Muscle of leg (tissue), 11 donors: ENCODE measurements around the gene C1orf159. TPM values are rescaled to one million over a fixed set of nuclear protein-coding genes. Genes with fewer than 3 reads are reported as not detected.

Experiments
- DNase-seq: peaks from one replicate; pipeline ENCODE4 v3.0.0; 2013
- H3K27ac ChIP-seq: one replicate; pipeline ENCODE4 v1.5.1; 2013; ENCODE audit warnings: mild to moderate bottlenecking, low read length, control low read depth
- H3K27me3 ChIP-seq: one replicate; pipeline ENCODE4 v1.6.1; 2013; ENCODE audit warnings: low read length; ENCODE audit not compliant: control insufficient read depth, insufficient read depth
- H3K36me3 ChIP-seq: one replicate; pipeline ENCODE4 v1.6.1; 2013; ENCODE audit warnings: low read length; ENCODE audit not compliant: control insufficient read depth, insufficient read depth
- H3K4me1 ChIP-seq: one replicate; pipeline ENCODE4 v1.6.1; 2013; ENCODE audit warnings: low read length; ENCODE audit not compliant: control insufficient read depth, insufficient read depth
- H3K4me3 ChIP-seq: one replicate; pipeline ENCODE4 v1.5.1; 2013; ENCODE audit warnings: low read length, control low read depth
- H3K9me3 ChIP-seq: replicated peaks from 2 replicates; pipeline ENCODE4 v1.6.1; 2013; ENCODE audit warnings: low read depth, low read length; ENCODE audit not compliant: control insufficient read depth
- WGBS: methylation state at CpG from one replicate; pipeline ENCODE4 v1.1.5; 2013; ENCODE audit warnings: missing lambda C conversion rate; ENCODE audit not compliant: insufficient coverage; 5-methylcytosine and 5-hydroxymethylcytosine counted together
- polyA plus RNA-seq, 8 donors: library from polyadenylated mRNA; unstranded; fragments of 120-200 nt; gene quantifications; one replicate each; pipeline versions ENCODE4 v1.2.1 to v1.2.3, GENCODE V29; 2013; ENCODE audit warnings: inconsistent platforms in 1 of 8, low replicate concordance in 1 of 8; ENCODE audit not compliant: insufficient read length in 8 of 8, insufficient read depth in 1 of 8
- total RNA-seq: library from RNA; stranded (reverse); fragments of 120-200 nt; gene quantifications from one replicate; pipeline ENCODE4 v1.2.4, GENCODE V29; 2013

C1orf159 gene
- total and polyA plus RNA-seq, 9 donors, result 4.5 to 8.4 (median 6.1) TPM

DNA sequence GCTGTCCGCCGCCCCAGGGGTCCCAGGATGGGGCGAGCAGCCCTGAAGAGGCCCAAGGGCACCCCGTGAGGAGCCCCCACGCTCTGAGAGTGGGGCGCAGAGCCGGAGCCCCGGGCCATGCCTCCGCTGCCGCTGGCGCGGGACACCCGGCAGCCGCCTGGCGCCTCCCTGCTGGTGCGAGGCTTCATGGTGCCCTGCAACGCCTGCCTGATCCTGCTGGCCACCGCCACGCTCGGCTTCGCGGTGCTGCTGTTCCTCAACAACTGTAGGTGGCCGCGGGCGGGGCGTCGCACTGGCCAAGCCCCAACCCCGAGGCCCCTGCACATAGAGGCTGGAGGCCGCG lies 81.5 kb downstream of the C1orf159 start:
- Histone ChIP-seq H3K4me3 (no peak overlapping the region), H3K27me3 (peaks cover 49% of the 10 kb centered on the region), H3K27ac (no peak overlapping the region), H3K36me3 (peaks cover 4% of the 10 kb centered on the region), H3K4me1 (peaks cover 37% of the 10 kb centered on the region), H3K9me3 (no peaks in the 10 kb centered on the region)
- WGBS, result 26% methylated on average over 27 of the region's 30 CpGs
- no peak for DNase-seq

DNA sequence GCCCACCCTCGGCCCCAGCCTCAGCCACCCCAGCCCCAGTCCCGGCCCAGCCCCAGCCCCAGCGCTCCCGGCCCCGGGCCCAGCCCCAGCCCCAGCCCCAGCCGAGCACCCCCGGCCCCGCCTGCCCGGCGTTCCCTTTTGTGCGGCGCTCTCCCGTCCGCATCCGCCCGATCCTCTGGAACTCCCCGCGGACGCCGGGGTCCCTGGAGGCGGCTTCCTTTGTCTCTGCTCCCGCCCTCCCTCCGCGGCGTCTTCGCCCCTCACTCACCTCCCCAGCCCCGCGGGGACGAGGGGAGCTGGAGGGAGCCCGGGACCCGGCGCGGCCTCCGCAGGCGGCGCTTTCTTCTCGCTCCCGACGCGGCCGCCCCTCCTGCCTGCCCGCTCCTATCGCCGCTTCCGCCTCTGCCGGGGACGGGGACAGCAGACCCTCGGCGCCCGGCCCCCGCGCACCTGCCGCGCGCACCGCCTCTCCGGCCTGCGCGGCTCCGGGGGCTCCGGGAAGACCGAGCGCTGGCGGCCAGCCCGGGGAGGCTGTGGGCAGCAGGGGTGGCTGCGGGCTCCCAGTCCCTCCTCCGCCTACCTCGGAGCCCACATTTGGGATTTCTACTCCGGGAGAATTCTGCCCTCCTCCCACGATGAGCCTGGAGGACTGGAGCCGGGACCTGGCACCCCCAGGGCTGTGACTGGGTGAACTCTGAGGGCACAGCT lies 82.0 kb downstream of the C1orf159 start:
- Histone ChIP-seq H3K4me1 (peaks cover 33% of the 10 kb centered on the region), H3K36me3 (peaks cover 4% of the 10 kb centered on the region), H3K9me3 (no peaks in the 10 kb centered on the region), H3K4me3 (no peak overlapping the region), H3K27me3 (peaks cover 44% of the 10 kb centered on the region), H3K27ac (no peak overlapping the region)
- no peak for DNase-seq
- under 1% methylated on average over 68 of the region's 71 CpGs for WGBS

DNA sequence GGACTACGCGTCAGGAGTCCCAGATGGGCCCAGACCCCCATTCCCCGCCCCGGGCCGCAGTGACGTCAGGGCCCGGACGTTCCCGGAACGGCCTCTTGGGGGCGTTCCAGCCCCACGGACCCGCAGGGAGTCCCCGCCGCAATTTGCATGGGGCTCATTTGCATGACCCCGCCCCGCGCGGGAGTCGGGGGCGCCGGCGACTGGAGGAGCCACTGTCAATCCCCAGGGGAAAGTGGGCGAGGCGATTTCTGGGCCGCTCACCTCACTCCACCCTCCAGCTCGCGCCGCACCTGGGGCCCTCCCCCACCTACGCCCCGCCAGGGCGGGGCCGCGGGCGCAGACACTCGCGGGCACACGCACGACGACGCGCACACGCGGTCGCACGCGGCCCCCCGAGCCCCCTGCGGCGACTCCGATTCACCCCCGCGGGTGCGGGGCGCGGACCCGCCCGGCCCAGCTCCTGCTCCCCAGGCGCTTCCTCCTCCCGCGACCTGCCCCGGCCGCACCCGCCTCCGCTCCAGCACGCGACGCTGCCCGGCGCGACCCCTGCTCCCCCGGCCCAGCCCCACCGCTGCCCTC lies 82.8 kb downstream of the C1orf159 start:
- DNase-seq, result peak; percentile 82
- Histone ChIP-seq H3K4me1 (peaks cover 33% of the 10 kb centered on the region), H3K27ac (no peak overlapping the region), H3K36me3 (peaks cover 4% of the 10 kb centered on the region), H3K4me3 (peak overlapping the region; percentile 26), H3K9me3 (no peaks in the 10 kb centered on the region), H3K27me3 (peaks cover 36% of the 10 kb centered on the region)
- WGBS, result 0% methylated on average over 72 of the region's 73 CpGs

DNA sequence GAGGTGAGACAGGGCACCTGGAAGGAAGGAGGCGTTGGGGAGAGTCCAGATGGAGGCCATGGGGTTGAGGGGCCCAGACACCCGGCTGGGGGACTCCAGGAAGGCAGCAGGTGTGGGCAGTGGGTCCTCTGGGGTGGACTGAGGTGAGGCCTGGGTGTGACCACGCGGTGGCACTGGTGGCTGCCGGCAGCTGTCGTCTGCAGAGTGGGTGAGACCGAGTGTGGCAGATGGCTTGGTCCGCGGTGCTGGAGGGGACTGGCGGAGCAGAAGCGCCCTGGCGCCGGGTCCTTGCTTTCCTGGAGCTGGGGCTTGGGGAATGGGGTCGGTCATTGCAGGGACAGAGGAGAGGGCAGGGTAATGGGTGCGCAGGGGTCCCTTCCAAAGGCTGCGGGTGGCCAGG lies 83.5 kb downstream of the C1orf159 start:
- WGBS, result 23% methylated on average over 16 of the region's 16 CpGs
- no peak overlapping the region for H3K27ac ChIP-seq
- H3K9me3 ChIP-seq, result no peaks in the 10 kb centered on the region
- peaks cover 7% of the 10 kb centered on the region for H3K36me3 ChIP-seq
- H3K27me3 ChIP-seq, result peaks cover 34% of the 10 kb centered on the region
- peaks cover 33% of the 10 kb centered on the region for H3K4me1 ChIP-seq
- H3K4me3 ChIP-seq, result peak overlapping the region; percentile 26
- no peak for DNase-seq

Other genes starting within 250 kb of the C1orf159 start
- gene SAMD11, start 192.2 kb downstream of the C1orf159 start, total RNA-seq, result 8.1 TPM
- gene SAMD11, start 192.2 kb downstream of the C1orf159 start, polyA plus RNA-seq, result 1 to 10 TPM; 2.4 to 9.2 (median 6.2) TPM
- gene NOC2L, start 156.8 kb downstream of the C1orf159 start, total RNA-seq, result 41.8 TPM
- gene NOC2L, start 156.8 kb downstream of the C1orf159 start, polyA plus RNA-seq, result 10 to 100 TPM; 39.8 to 49.9 (median 45.8) TPM
- gene KLHL17, start 155.5 kb downstream of the C1orf159 start, total RNA-seq, result 3.9 TPM
- gene KLHL17, start 155.5 kb downstream of the C1orf159 start, polyA plus RNA-seq, result 1 to 10 TPM; 4.6 to 8.1 (median 6.2) TPM
- not detected for gene PLEKHN1, start 149.6 kb downstream of the C1orf159 start, total RNA-seq
- 1 to 10 TPM in 1 of 8 donors, under 1 TPM in 2, not detected in 5; 0.14 to 1.3 (median 0.53) TPM for gene PLEKHN1, start 149.6 kb downstream of the C1orf159 start, polyA plus RNA-seq
- gene PERM1, start 134.0 kb downstream of the C1orf159 start, total RNA-seq, result 3.1 TPM
- 1 to 10 TPM in 7 of 8 donors, under 1 TPM in 1; 0.86 to 2.5 (median 1.8) TPM for gene PERM1, start 134.0 kb downstream of the C1orf159 start, polyA plus RNA-seq
- 39.4 TPM for gene HES4, start 116.0 kb downstream of the C1orf159 start, total RNA-seq
- 10 to 100 TPM; 14.4 to 31.3 (median 19.4) TPM for gene HES4, start 116.0 kb downstream of the C1orf159 start, polyA plus RNA-seq
- 18.8 TPM for gene ISG15, start 102.6 kb downstream of the C1orf159 start, total RNA-seq
- gene ISG15, start 102.6 kb downstream of the C1orf159 start, polyA plus RNA-seq, result 10 to 100 TPM in 5 of 8 donors, 1 to 10 TPM in 3; 8.2 to 14.3 (median 12.3) TPM
- 16.0 TPM for gene AGRN, start 96.0 kb downstream of the C1orf159 start, total RNA-seq
- 10 to 100 TPM; 35.9 to 92.0 (median 58.4) TPM for gene AGRN, start 96.0 kb downstream of the C1orf159 start, polyA plus RNA-seq
- 0.09 TPM for gene RNF223, start 41.8 kb downstream of the C1orf159 start, total RNA-seq
- gene RNF223, start 41.8 kb downstream of the C1orf159 start, polyA plus RNA-seq, result under 1 TPM in 6 of 8 donors, not detected in 2; 0.08 to 0.23 (median 0.09) TPM
- gene TTLL10, start 57.8 kb upstream of the C1orf159 start, total RNA-seq, result 0.09 TPM
- gene TTLL10, start 57.8 kb upstream of the C1orf159 start, polyA plus RNA-seq, result under 1 TPM in 7 of 8 donors, not detected in 1; 0.11 to 0.59 (median 0.37) TPM
- gene TNFRSF18, start 90.5 kb upstream of the C1orf159 start, total RNA-seq, result 2.7 TPM
- 1 to 10 TPM; 1.8 to 7.4 (median 3.3) TPM for gene TNFRSF18, start 90.5 kb upstream of the C1orf159 start, polyA plus RNA-seq
- 3.2 TPM for gene TNFRSF4, start 98.1 kb upstream of the C1orf159 start, total RNA-seq
- gene TNFRSF4, start 98.1 kb upstream of the C1orf159 start, polyA plus RNA-seq, result 1 to 10 TPM; 1.5 to 3.3 (median 2.0) TPM
- 57.2 TPM for gene SDF4, start 115.9 kb upstream of the C1orf159 start, total RNA-seq
- 100 to 1,000 TPM in 4 of 8 donors, 10 to 100 TPM in 4; 87.5 to 117 (median 99.6) TPM for gene SDF4, start 115.9 kb upstream of the C1orf159 start, polyA plus RNA-seq
- gene B3GALT6, start 116.1 kb upstream of the C1orf159 start, total RNA-seq, result 19.2 TPM
- 10 to 100 TPM; 19.0 to 22.8 (median 21.4) TPM for gene B3GALT6, start 116.1 kb upstream of the C1orf159 start, polyA plus RNA-seq
- 8.2 TPM for gene C1QTNF12, start 130.6 kb upstream of the C1orf159 start, total RNA-seq
- 1 to 10 TPM; 1.9 to 8.7 (median 4.5) TPM for gene C1QTNF12, start 130.6 kb upstream of the C1orf159 start, polyA plus RNA-seq
- 29.6 TPM for gene UBE2J2, start 157.8 kb upstream of the C1orf159 start, total RNA-seq
- gene UBE2J2, start 157.8 kb upstream of the C1orf159 start, polyA plus RNA-seq, result 10 to 100 TPM; 36.0 to 48.3 (median 41.5) TPM
- gene SCNN1D, start 164.3 kb upstream of the C1orf159 start, total RNA-seq, result 2.9 TPM
- gene SCNN1D, start 164.3 kb upstream of the C1orf159 start, polyA plus RNA-seq, result 1 to 10 TPM; 2.9 to 8.5 (median 4.8) TPM
- gene ACAP3, start 191.8 kb upstream of the C1orf159 start, total RNA-seq, result 29.0 TPM
- gene ACAP3, start 191.8 kb upstream of the C1orf159 start, polyA plus RNA-seq, result 10 to 100 TPM; 28.2 to 63.5 (median 52.3) TPM
- gene PUSL1, start 192.5 kb upstream of the C1orf159 start, total RNA-seq, result 7.8 TPM
- gene PUSL1, start 192.5 kb upstream of the C1orf159 start, polyA plus RNA-seq, result 1 to 10 TPM; 6.1 to 8.6 (median 7.2) TPM
- gene INTS11, start 208.6 kb upstream of the C1orf159 start, total RNA-seq, result 55.9 TPM
- gene INTS11, start 208.6 kb upstream of the C1orf159 start, polyA plus RNA-seq, result 100 to 1,000 TPM in 1 of 8 donors, 10 to 100 TPM in 7; 69.3 to 100 (median 86.6) TPM
- gene CPTP, start 208.7 kb upstream of the C1orf159 start, total RNA-seq, result 12.5 TPM
- gene CPTP, start 208.7 kb upstream of the C1orf159 start, polyA plus RNA-seq, result 10 to 100 TPM; 14.7 to 19.6 (median 17.8) TPM
- 2.4 TPM for gene TAS1R3, start 215.2 kb upstream of the C1orf159 start, total RNA-seq
- gene TAS1R3, start 215.2 kb upstream of the C1orf159 start, polyA plus RNA-seq, result 1 to 10 TPM in 7 of 8 donors, under 1 TPM in 1; 0.96 to 3.8 (median 2.4) TPM
- 45.8 TPM for gene DVL1, start 233.3 kb upstream of the C1orf159 start, total RNA-seq
- 10 to 100 TPM; 38.2 to 50.5 (median 46.7) TPM for gene DVL1, start 233.3 kb upstream of the C1orf159 start, polyA plus RNA-seq
- gene MXRA8, start 242.5 kb upstream of the C1orf159 start, total RNA-seq, result 87.9 TPM
- gene MXRA8, start 242.5 kb upstream of the C1orf159 start, polyA plus RNA-seq, result 100 to 1,000 TPM in 1 of 8 donors, 10 to 100 TPM in 7; 56.2 to 113 (median 83.5) TPM